Uterus (tissue), 2 donors: ENCODE data around the gene EDN2.

Source experiments
- CTCF ChIP-seq, 4 experiments: fragments of 200-600 bp in 2 of 4; fragments of 450-650 bp in 2 of 4; sonication (generic) in 2 of 4; IDR thresholded peaks; one replicate each; pipeline ENCODE4 v1.5.1; 2016 to 2019; ENCODE audit warnings: antibody characterized with exemption in 4 of 4, mild to moderate bottlenecking in 2 of 4, moderate library complexity in 1 of 4
- POLR2A ChIP-seq, 2 donors: fragments of 450-650 bp; IDR thresholded peaks; one replicate each; pipeline ENCODE4 v1.6.1; 2016; ENCODE audit warnings: antibody characterized with exemption in 2 of 2, mild to moderate bottlenecking in 1 of 2, moderate library complexity in 1 of 2

DNA sequence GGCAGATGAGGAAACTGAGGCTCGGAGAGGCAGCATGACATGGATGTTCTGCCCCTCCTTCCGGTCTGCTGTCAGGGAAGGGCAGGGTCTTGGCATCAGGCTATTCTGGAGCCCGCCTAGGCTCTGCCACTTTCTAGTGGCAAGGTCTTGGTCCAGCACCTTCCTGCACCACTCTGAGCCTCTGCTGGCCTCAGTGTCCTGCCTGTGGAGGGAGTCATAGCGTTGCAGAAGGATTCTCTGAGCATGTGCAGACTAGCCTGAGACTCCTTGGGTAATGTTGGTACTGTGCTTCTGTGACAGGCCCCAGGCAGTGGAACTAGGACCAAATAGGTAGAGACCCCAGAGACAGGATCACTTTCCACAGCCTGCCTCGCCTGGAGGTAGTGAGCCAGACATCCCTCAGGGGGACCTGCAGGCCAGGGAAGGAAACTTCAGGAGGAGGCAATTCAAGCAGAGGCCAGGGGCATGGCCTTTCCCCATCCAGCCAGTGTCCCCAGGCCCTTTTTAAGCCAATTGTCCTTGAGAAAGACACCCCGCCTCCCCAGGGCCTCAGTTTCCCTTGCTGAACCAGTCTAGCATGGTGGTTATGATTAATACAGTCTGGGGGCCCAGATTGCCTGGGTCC, 10.6 kb downstream of the EDN2 start:
- TF ChIP-seq CTCF (IDR thresholded peaks at IDR 0.05) (no peak), POLR2A (IDR thresholded peaks at IDR 0.05) (no peak)
